HCT116 (cell line): ENCODE data around the gene FAT2. TPM values are rescaled to one million over a fixed set of nuclear protein-coding genes. Genes with fewer than 3 reads are reported as not detected.

ENCODE experiments used
- ATAC-seq: fragments of 200-7000 bp; cut with Tn5 transposase; 2 replicates; pipeline ENCODE4 v1.9.1; 2020; ENCODE audit warnings: mild to moderate bottlenecking, moderate library complexity
- BruUV-seq: library from RNA; stranded (reverse); fragments of 400-500 nt; replicated peaks from 2 replicates; lab custom pipeline; 2021; lab: Mats Ljungman, UMichigan
- CTCF ChIA-PET: fragments of 300-600 bp; sonication (Branson Sonifier 250); formaldehyde crosslinking; loops from one replicate; lab custom pipeline; 2021; ENCODE audit warnings: antibody characterized with exemption; lab: Charles Lee
- POLR2A ChIA-PET: fragments of 300-600, 350-600 bp; sonication (Branson Sonifier 250); formaldehyde crosslinking; loops from one replicate; lab custom pipeline; 2021; ENCODE audit warnings: antibody characterized with exemption; lab: Charles Lee
- RAD21 ChIA-PET, 2 experiments: fragments of 300-600 bp; sonication (Branson Sonifier 250); formaldehyde crosslinking; loops; one replicate each; lab custom pipeline; 2023; ENCODE audit warnings: low total read pairs in 2 of 2; ENCODE audit not compliant: uncharacterized antibody in 2 of 2, unreplicated experiment in 2 of 2, low non-redundant PET in 1 of 2; lab: Charles Lee
- DNase-seq: peaks from one replicate; pipeline ENCODE4 v3.0.0-alpha.2; 2010; ENCODE audit warnings: low read depth, low spot score
- H2AFZ ChIP-seq: fragments of 200-600 bp; shearing (Covaris generic), sonication (generic); 2 replicates; pipeline ENCODE4 v1.6.1; 2017; ENCODE audit warnings: low read depth, mixed run types, mixed read lengths, antibody characterized with exemption, low read length; ENCODE audit not compliant: poor library complexity, severe bottlenecking
- H3K27ac ChIP-seq: 2 replicates; pipeline ENCODE4 v1.5.1; 2012; ENCODE audit warnings: low read depth, low read length
- H3K27me3 ChIP-seq: fragments of 200-600 bp; sonication (generic); 2 replicates; pipeline ENCODE4 v1.6.1; 2016; ENCODE audit warnings: mixed run types, low read length, mixed read lengths; ENCODE audit not compliant: insufficient read depth
- H3K36me3 ChIP-seq, 2 experiments: fragments of 200-500 bp in 1 of 2; fragments of 200-600 bp in 1 of 2; sonication (Bioruptor generic) in 1 of 2; sonication (generic) in 1 of 2; 2 replicates each; pipeline versions ENCODE4 v1.5.1 to v1.6.1; 2014 to 2016; ENCODE audit warnings: low read length in 2 of 2, inconsistent platforms in 1 of 2, mixed read lengths in 1 of 2, mixed run types in 1 of 2; ENCODE audit not compliant: insufficient read depth in 2 of 2, control insufficient read depth in 1 of 2
- H3K4me1 ChIP-seq, 2 experiments: fragments of 200-600 bp in 1 of 2; sonication (generic) in 1 of 2; 2 replicates each; pipeline versions ENCODE4 v1.5.1 to v1.6.1; 2012 to 2017; ENCODE audit warnings: low read length in 2 of 2, inconsistent platforms in 1 of 2, mild to moderate bottlenecking in 1 of 2, mixed read lengths in 1 of 2, mixed run types in 1 of 2, moderate library complexity in 1 of 2; ENCODE audit not compliant: insufficient read depth in 2 of 2, control insufficient read depth in 1 of 2
- H3K4me2 ChIP-seq: fragments of 200-600 bp; sonication (generic); 2 replicates; pipeline ENCODE4 v1.6.1; 2017; ENCODE audit warnings: mixed run types, low read length, mixed read lengths
- H3K4me3 ChIP-seq, 2 experiments: fragments of 200-600 bp in 1 of 2; sonication (generic) in 1 of 2; replicated peaks in 1 of 2; 2 replicates each; pipeline ENCODE4 v1.5.1; 2011 to 2016; ENCODE audit warnings: low read length in 2 of 2, control low read depth in 1 of 2, low read depth in 1 of 2, mild to moderate bottlenecking in 1 of 2, mixed read lengths in 1 of 2, mixed run types in 1 of 2
- H3K79me2 ChIP-seq: fragments of 200-600 bp; sonication (generic); 2 replicates; pipeline ENCODE4 v1.6.1; 2017; ENCODE audit warnings: mild to moderate bottlenecking, mixed run types, low read length, moderate library complexity, mixed read lengths; ENCODE audit not compliant: insufficient read depth
- H3K9ac ChIP-seq: fragments of 200-600 bp; sonication (generic); 2 replicates; pipeline ENCODE4 v1.6.1; 2016; ENCODE audit warnings: low read length, mixed read lengths
- H3K9me2 ChIP-seq: fragments of 200-600 bp; sonication (generic), shearing (Covaris generic); 2 replicates; pipeline ENCODE4 v1.6.1; 2017; ENCODE audit warnings: mixed run types, mild to moderate bottlenecking, moderate library complexity; ENCODE audit not compliant: insufficient read depth
- H3K9me3 ChIP-seq, 2 experiments: fragments of 200-500 bp in 1 of 2; fragments of 200-600 bp in 1 of 2; sonication (Bioruptor generic) in 1 of 2; sonication (generic) in 1 of 2; 2 replicates each; pipeline ENCODE4 v1.6.1; 2014 to 2017; ENCODE audit warnings: low read length in 2 of 2, mixed read lengths in 2 of 2, inconsistent platforms in 1 of 2, low read depth in 1 of 2, mild to moderate bottlenecking in 1 of 2, mixed run types in 1 of 2, moderate library complexity in 1 of 2; ENCODE audit not compliant: control insufficient read depth in 1 of 2, insufficient read depth in 1 of 2
- H4K20me1 ChIP-seq: fragments of 200-600 bp; sonication (generic), shearing (Covaris generic); 2 replicates; pipeline ENCODE4 v1.6.1; 2017; ENCODE audit warnings: mixed run types, mild to moderate bottlenecking, moderate library complexity; ENCODE audit not compliant: insufficient read depth
- ELF1 ChIP-seq: IDR thresholded peaks from 2 replicates; pipeline ENCODE4 v1.6.1; 2012; ENCODE audit warnings: low read depth, borderline replicate concordance
- FOSL1 ChIP-seq: IDR thresholded peaks from 2 replicates; pipeline ENCODE4 v1.6.1; 2012; ENCODE audit warnings: low read depth
- JUND ChIP-seq: IDR thresholded peaks from 2 replicates; pipeline ENCODE4 v1.6.1; 2012
- intact Hi-C: fragments of 100-400 bp; cut with micrococcal nuclease; formaldehyde crosslinking; loops from 2 replicates; pipeline ENCODE4 v1.10.0; 2022
- total RNA-seq: library from RNA; stranded (reverse); gene quantifications from one replicate; pipeline ENCODE4 v1.2.1, GENCODE V29; 2021; ENCODE audit not compliant: unreplicated experiment

The FAT2 gene
- total RNA-seq, 1 experiment from 2014 or later: 0.05 TPM

DNA sequence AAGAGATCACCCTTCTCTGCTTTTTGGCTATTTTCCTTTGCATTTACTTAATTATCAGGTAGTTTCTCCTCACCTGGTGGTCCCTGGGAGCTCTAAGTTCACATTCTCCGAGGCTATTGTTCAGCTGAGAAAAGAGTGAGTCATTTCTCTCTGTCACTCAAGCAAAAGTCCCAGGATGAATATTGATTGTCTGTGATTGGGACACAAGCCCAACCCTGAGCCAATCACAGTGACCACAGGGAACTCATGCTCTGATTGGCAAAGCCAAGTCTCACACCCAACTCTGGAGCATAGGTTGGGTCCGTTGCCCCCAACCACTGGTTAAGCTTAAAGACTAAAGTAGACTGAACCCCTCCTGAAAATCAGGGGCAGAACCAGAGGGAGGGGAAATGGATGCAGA is 27.8 kb upstream of the FAT2 start:
- Histone ChIP-seq H3K27me3 (peaks cover 9% of the 10 kb centered on the region; the same call in 1 of the 2 replicates), H3K9ac (no peak overlapping the region), H3K27ac (no peak overlapping the region), H4K20me1 (no peaks in the 10 kb centered on the region), H3K4me1 (peaks cover 33 to 38% of the 10 kb centered on the region in 2 experiments), H3K9me3 (no peaks in the 10 kb centered on the region), H2AFZ (no peak overlapping the region), H3K9me2 (no peaks in the 10 kb centered on the region), H3K4me2 (peak overlapping the region; percentile 45), H3K79me2 (no peaks in the 10 kb centered on the region), H3K36me3 (no peaks in the 10 kb centered on the region), H3K4me3 (no peak overlapping the region)
- TF ChIP-seq FOSL1 (peak; percentile 12; the same call in 1 of the 2 replicates), ELF1 (no peak)
- no TSS peak for BruUV-seq
- ATAC-seq (peak; percentile 46), DNase-seq (peak; percentile 8)
- intact Hi-C loops: no loop called here
- RAD21 ChIA-PET: no interaction called here
- CTCF ChIA-PET: interaction anchor here (1.0 kb wide), 2 partner anchors 33 to 40 kb away, joined by 3 read pairs; no protein-coding TSS in a partner anchor
- POLR2A ChIA-PET: no interaction called here

DNA sequence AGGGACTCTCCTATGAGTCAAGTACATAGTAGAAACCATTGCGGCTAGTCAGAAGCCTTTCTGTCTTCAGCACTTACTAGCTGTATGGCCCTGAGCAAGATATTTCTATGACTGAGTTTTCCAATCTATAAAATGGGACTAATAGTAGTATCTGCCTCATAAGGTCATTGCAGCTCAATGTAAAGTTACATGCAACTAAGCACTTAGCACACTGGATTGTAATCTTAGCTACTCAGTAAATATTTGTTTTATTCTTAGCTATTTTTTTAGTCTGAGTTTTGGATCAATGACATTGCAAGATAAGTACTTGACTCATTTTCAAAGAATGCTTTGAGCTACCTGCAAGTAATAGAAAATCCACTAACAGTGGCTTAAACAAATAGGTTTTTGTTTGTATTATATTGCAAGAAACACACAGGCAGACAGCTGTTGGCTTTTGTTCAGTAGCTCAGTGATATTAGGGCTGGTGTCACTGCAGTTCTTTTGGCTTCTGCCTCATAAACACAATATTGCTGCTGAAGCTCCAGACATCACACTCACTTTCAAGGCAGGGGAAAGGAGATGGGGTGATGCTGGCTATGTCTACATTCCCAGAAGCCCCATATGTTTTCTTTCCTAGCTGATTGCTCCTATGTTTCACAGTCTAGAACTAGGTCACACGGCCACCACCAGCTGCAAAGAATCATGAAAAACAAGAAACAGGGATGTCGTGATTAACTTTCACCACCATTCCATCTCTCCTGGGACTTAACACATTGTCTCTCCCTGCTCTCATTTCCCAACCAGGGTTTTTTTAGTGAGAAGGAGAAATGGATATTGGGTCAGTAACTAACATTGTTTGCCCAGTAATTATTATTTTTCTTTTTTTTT is 26.9 kb upstream of the FAT2 start:
- RAD21 ChIA-PET: interaction anchor here in 1 of 2 experiments (1.2 kb wide), 1 partner anchor 34 kb away, joined by 3 read pairs; no protein-coding TSS in a partner anchor
- Histone ChIP-seq H3K9me3 (no peaks in the 10 kb centered on the region), H3K36me3 (no peaks in the 10 kb centered on the region), H4K20me1 (no peaks in the 10 kb centered on the region), H3K9me2 (no peaks in the 10 kb centered on the region), H3K4me2 (peak overlapping the region; percentile 45), H2AFZ (no peak overlapping the region), H3K4me3 (no peak overlapping the region), H3K79me2 (no peaks in the 10 kb centered on the region), H3K27ac (no peak overlapping the region), H3K9ac (0 out of 2 replicates have a peak overlapping the region, but pooled peaks have one; percentile 10), H3K27me3 (peaks cover 9% of the 10 kb centered on the region; the same call in 1 of the 2 replicates), H3K4me1 (peaks cover 33 to 45% of the 10 kb centered on the region in 2 experiments)
- ATAC-seq (peak; percentile 24; the same call in 1 of the 2 replicates), DNase-seq (peak; percentile 7)
- CTCF ChIA-PET: interaction anchor here (1.1 to 1.2 kb wide), 2 partner anchors 34 to 94 kb away, joined by 3 to 6 read pairs; no protein-coding TSS in a partner anchor
- intact Hi-C loops: no loop called here
- no TSS peak for BruUV-seq
- TF ChIP-seq JUND: no peak; the same call in 1 of the 2 replicates
- peak; percentile 21; the same call in 1 of the 2 replicates for TF ChIP-seq FOSL1
- POLR2A ChIA-PET: interaction anchor here (1.0 kb wide), 1 partner anchor 19 kb away, joined by 4 read pairs; no protein-coding TSS in a partner anchor
